GM19240 (cell line): ENCODE measurements around the gene BTBD7.

Experiments used
- DNase-seq: peaks from one replicate; pipeline ENCODE4 v3.0.0; 2011; ENCODE audit warnings: low spot score; ENCODE audit not compliant: insufficient read length

Gene BTBD7

GRCh38 chr14:93305725-93306418 lies 27.0 kb downstream of the BTBD7 start:
- no peak for DNase-seq

GRCh38 chr14:93304771-93305170 lies 28.1 kb downstream of the BTBD7 start:
- DNase-seq = no peak

- no peak for DNase-seq
These were observed 29.2 kb downstream of the BTBD7 start for GRCh38 chr14:93303659-93304058.

- DNase-seq = no peak
These were observed 29.9 kb downstream of the BTBD7 start for GRCh38 chr14:93302688-93303581.

- DNase-seq = no peak
These were observed 30.9 kb downstream of the BTBD7 start for GRCh38 chr14:93301821-93302447.

GRCh38 chr14:93299866-93300265 lies 33.0 kb downstream of the BTBD7 start:
- DNase-seq = no peak

- no peak for DNase-seq
These were observed 33.4 kb downstream of the BTBD7 start for GRCh38 chr14:93299416-93299815.

GRCh38 chr14:93295541-93296220 lies 37.2 kb downstream of the BTBD7 start:
- DNase-seq = no peak

GRCh38 chr14:93286212-93286890 lies 46.5 kb downstream of the BTBD7 start:
- DNase-seq = no peak

- DNase-seq = no peak
These were observed 47.8 kb downstream of the BTBD7 start for GRCh38 chr14:93285044-93285443.

GRCh38 chr14:93281937-93282336 lies 50.9 kb downstream of the BTBD7 start:
- DNase-seq = no peak

GRCh38 chr14:93280743-93281142 lies 52.1 kb downstream of the BTBD7 start:
- no peak for DNase-seq

GRCh38 chr14:93276031-93276716 lies 56.7 kb downstream of the BTBD7 start:
- no peak for DNase-seq

- no peak for DNase-seq
These were observed 58.6 kb downstream of the BTBD7 start for GRCh38 chr14:93274055-93274806.

GRCh38 chr14:93271111-93271510 lies 61.7 kb downstream of the BTBD7 start:
- no peak for DNase-seq

- DNase-seq = no peak
These were observed 63.3 kb downstream of the BTBD7 start for GRCh38 chr14:93269341-93270068.

GRCh38 chr14:93268406-93268805 lies 64.4 kb downstream of the BTBD7 start:
- no peak for DNase-seq

GRCh38 chr14:93267149-93267711 lies 65.6 kb downstream of the BTBD7 start:
- DNase-seq = no peak

- DNase-seq = no peak
These were observed 66.7 kb downstream of the BTBD7 start for GRCh38 chr14:93266127-93266526.
